CD4-positive, alpha-beta T cell treated with Interleukin-21 for 1 hour (primary cell): ENCODE results near the gene PSPN.
"Not testable (repeated sequence)": the region's sequence is repeated elsewhere in the genome, so short reads cannot be mapped to it uniquely, and the experiment has no call there.

Experiments used
- DNase-seq: peaks from one replicate; pipeline ENCODE4 v3.0.0-alpha.2; 2020

Gene PSPN

DNA sequence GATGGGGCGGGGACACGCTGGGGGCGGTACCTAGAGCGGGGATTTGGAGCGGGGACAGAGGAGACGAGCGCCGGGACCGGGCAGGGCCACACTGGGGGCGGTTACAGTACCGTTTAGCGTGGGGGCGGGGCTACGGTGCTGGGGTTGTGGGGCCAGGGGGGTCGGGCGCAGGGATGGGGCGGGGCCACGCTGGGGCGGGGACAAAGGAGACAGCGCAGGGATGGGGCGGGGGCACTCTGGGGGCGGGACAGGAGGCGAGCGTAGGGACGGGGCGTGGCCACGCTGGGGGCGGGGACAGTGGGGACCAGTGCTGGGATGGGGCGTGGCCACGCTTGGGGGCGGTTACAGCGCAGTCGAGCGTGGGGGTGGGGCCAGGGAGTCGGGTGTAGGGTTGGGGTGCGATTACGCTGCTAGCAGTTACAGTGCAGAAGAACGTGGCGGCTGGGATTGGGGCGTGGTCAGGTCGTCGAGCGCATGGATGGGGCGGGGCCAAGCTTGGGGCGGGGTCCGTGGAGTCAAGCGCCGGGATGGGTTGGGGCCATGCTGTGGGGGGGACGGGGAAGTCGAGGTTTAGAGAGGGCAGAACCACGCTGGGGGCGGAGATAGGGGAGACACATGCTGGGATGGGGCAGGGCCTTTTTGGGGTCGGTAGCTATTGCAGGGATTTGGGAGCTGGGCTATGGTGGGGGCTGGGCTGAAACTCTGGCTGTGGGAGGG is 2.5 kb downstream of the PSPN start:
- peak; percentile 98 for DNase-seq

DNA sequence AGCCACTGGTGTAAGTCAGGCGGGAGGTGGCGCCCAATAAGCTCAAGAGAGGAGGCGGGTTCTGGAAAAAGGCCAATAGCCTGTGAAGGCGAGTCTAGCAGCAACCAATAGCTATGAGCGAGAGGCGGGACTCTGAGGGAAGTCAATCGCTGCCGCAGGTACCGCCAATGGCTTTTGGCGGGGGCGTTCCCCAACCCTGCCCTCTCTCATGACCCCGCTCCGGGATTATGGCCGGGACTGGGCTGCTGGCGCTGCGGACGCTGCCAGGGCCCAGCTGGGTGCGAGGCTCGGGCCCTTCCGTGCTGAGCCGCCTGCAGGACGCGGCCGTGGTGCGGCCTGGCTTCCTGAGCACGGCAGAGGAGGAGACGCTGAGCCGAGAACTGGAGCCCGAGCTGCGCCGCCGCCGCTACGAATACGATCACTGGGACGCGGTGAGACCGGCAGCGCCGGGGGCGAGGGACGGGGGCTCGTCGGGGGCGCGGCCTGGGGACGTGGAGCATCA is 3.1 kb downstream of the PSPN start, which contains the start of gene ALKBH7:
TSS of gene ALKBH7 (plus strand) at position 201 of the 502 bp plus-strand sequence. CDS start at position 228, 27 bp downstream.
- peak; percentile 99 for DNase-seq

DNA sequence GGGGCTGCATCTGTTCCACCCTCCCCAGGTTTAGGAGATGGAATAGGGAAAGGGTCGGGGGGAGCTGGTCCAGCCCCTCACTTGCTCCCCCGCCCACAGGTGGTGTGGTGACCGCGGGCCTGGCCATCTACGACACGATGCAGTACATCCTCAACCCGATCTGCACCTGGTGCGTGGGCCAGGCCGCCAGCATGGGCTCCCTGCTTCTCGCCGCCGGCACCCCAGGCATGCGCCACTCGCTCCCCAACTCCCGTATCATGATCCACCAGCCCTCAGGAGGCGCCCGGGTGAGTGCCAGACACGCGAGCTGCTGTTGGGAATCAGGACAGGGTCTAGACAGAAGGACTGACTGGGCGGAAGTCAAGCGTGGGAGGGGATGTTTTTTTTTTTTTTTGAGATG is 11.4 kb downstream of the PSPN start:
- no peak for DNase-seq

DNA sequence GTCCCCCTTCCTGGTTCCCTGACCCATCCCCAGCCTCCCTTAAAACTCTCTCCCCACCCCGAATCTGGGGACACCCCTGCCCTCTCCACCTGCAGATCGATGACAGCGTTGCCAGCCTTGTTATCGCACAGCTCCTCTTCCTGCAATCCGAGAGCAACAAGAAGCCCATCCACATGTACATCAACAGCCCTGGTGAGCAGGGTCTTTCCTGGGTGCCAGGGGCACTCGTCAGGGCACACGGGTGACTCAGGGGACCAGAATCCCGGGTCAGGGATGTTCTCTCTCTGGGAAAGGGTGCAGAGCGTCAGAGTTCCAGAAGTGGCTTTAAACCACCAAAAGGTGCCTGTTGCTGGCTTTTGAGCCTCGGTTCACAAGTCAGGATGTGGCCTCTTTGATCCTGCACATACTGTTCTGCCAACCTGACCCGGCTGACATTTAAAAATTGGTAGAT is 13.4 kb downstream of the PSPN start:
- peak; percentile 64 for DNase-seq

DNA sequence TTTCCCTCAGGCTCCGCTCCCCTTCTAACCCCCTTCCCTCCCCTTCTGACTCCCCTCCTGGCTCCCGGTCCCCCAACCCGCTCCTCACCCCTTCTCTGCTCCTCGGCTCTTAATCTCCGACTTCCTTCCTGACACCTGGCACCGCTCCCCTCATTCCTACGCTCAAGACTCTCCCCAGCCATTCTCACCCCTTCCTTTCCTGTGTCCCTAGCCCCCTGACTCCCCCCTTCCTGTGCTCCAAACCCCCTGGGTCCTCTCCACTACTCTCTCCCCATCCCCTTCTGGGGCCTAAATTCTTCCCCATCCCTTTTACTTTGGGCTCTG is 13.7 kb downstream of the PSPN start:
- DNase-seq: peak; percentile 8

DNA sequence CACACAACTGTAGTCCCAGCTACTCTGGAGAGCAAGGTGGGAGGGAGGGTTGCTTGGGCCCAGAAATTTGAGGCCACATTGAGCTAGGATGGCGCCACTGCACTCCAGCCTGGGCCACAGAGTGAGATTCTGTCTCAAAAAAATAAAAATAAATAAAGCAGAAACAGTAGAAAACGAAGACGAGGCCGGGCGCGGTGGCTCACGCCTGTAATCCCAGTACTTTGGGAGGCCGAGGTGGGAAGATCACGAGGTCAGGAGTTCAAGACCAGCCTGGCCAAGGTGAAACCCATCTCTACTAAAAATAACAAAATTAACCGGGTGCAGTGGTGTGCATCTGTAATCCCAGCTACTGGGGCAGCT is 14.9 kb downstream of the PSPN start:
- DNase-seq: not testable (repeated sequence)

DNA sequence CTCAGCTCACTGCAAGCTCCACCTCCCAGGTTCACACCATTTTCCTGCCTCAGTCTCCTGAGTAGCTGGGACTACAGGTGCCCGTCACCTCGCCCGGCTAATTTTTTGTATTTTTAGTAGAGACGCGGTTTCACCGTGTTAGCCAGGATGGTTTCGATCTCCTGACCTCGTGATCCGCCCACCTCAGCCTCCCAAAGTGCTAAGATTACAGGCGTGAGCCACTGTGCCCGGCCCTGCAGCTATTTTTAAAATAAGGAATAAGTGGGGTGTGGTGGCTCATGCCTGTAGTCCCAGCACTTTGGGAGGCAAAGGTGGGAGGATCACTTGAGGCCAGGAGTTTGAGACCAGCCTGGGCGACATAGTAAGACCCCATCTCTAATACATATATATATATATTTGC is 15.3 kb downstream of the PSPN start:
- DNase-seq: not testable (repeated sequence)

DNA sequence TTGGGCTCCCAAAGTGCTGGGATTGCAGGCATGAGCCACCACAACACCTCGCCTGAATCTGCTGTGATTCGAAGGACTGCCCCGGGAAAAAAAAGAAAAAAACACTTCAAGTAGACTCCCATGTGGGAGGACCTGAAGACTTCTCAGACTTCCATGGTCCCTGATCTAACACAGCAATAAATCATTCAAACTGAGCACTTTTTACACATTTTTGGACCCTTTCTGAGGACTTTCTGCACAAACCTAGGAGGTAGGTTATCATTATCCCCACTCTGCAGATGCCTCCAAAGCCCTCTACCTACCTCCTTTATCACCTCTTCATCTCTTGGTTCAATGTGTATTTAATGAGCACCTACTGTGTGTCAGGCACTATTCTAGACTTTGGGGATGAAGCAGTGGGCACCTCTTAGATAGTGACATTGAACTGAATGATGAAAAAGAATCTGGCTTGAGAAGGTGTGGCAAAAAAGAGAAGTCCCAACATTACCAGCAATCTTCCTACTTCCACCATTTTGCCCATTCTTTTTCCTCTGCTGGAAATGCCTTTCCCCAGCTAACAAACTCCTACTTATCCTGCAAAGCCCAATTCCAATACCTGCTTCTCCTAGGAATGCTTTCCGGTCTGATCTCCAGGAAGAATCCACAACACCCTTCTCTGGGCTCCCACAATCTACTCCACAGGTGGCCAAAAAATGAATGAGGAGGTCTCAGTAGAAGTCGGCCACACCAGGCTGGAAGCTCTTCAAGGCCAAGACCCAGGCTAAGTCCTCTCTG is 16.0 kb downstream of the PSPN start:
- no peak for DNase-seq

DNA sequence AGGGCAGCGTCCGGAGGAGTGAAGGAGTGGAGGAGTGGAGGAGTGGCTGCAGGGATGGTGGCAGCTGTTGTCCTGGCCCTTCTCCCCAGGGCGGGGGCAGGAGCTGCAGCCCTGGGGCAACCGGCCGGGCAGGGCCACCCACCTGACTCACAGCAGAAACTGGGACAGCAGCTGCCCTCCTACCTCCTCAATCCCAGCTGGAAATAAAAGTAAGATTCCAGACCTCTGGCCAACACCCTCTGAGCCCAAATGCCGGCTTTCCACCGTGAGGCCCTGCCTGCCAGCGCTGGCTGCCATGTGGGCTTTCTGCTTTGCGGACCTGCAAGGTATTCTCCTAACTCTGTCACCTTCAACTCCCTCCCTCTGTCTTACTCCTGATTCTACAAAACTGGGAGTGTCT is 17.7 kb downstream of the PSPN start:
- no peak for DNase-seq

DNA sequence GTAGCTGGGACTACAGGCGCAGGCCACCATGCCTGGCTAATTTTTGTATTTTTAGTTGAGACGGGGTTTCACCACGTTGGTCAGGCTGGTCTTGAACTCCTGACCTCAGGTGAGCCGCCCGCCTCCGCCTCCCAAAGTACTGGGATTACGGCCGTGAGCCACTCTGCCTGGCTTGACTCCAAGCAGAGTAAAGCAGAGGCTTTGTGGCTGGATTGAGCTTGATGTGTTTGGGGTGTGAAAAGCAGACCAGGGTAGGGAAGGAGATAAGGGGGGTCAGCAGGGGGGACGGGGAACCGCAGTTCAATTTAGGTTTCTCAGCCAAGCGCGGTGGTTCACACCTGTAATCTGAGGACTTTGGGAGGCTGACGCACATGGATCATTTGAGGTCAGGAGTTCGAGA is 18.6 kb downstream of the PSPN start:
- no peak for DNase-seq

DNA sequence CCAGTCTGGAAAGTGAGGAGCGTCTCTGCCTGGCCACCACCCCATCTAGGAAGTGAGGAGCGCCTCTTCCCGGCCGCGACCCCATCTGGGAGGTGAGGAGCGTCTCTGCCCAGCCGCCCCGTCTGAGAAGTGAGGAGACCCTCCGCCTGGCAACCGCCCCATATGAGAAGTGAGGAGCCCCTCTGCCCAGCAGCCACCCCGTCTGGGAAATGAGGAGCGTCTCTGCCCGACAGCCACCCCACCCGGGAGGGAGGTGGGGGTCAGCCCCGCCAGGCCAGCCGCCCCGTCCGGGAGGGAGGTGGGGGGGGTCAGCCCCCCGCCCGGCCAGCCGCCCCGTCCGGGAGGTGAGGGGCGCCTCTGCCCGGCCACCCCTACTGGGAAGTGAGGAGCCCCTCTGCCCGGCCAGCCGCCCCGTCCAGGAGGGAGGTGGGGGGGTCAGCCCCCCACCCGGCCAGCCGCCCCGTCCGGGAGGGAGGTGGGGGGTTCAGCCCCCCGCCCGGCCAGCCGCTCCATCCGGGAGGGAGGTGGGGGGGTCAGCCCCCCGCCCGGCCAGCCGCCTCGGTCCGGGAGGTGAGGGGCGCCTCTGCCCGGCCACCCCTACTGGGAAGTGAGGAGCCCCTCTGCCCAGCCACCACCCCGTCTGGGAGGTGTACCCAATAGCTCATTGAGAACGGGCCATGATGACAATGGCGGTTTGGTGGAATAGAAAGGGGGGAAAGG is 20.3 kb downstream of the PSPN start:
- DNase-seq: not testable (repeated sequence)

DNA sequence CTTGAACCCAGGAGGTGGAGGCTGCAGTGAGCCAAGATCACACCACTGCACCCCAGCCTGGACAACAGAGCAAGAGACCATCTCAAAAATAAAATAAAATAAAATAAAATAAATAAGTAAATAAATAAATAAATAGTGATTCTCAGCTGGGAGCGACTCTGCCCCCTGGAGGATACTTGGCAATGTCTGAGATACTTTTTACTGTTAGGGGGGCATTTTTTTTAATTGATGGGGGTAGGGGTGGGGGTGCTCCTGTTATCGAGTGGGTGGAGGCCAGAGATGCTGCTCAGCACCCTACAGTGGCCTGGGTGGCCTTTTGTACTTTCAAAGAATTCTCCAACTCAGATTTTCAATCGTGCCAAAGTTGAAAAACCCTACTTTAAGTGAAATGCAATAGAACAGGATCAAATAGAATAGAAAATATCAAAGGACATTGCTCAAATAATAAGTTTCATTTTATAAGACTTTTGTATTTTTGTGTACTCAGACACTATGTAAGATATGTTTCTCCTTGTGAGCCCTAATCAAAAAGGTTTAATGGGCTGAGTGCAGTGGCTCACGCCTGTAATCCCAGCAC is 21.5 kb downstream of the PSPN start:
- DNase-seq: no peak

DNA sequence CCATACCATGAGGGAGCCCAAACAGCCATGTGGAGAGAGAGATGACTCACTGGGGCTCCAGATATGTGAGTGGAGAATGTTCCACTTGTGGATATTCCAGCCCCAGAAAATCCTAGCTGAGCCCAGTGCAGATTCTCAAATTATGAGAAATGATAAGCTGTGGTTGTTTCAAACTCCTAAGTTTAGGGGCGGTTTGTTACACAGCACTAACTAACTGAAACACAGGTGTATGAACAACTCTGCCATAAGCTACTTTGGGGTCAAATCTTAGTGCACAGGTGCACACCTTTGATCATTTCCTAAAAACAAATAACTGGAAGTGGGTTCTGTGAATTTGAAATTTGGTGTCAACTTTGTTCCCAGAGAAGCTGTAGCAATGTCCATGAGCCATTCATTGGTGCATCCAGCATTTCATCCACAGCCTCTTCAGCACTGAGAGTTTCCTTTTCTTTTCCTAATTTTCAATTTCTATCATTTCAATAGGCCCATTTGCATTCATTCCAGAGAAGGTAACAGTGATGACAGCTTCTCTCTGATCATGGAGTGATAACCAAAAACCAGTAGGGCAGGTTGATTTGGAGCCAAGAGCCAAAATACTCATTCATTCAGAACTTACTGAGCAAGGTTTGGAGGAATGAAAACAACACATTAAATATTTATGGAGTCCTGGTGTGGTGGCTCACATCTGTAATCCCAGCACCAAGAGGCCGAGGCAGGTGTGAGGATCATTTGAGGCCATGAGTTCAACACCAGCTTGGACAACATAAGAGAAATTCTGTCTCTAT is 23.2 kb downstream of the PSPN start:
- DNase-seq: no peak

DNA sequence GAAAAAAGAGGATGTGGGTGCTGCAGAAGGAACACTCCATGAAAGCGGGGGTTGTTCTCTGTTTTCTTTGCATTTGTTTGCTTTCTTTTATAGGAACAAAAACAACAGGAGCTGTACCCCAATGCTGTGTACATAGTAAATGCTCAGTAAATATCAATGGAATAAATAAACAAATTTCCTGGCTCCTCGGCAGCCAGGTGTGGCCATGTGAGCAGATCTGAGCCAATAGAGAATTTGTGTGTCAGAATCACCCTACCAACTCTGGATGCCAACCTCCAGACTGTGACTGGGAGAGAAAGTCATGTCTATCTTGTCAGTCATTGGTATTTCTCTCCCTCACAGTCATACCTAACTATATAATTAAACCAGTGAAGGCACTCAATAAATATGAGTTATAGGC is 25.0 kb downstream of the PSPN start:
- no peak for DNase-seq

DNA sequence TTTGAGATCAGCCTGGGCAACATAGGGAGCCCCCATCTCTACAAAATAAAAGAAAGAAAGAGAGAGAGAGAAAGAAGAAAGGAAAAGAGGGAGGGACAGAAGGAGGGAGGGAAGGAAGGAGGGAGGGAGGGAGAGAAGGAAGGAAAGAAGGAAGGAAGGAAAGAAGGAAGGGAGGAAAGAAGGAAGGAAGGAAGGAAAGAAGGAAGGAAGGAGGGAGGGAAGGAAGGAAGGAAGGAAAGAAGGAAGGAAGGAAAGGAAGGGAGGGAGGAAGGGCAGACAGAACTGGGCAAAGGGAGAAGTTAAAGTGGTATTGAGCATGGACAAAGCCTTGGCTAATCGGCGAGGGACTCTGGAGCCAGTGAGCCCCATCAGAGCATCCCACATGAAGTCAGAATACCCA is 26.5 kb downstream of the PSPN start:
- DNase-seq: not testable (repeated sequence)

DNA sequence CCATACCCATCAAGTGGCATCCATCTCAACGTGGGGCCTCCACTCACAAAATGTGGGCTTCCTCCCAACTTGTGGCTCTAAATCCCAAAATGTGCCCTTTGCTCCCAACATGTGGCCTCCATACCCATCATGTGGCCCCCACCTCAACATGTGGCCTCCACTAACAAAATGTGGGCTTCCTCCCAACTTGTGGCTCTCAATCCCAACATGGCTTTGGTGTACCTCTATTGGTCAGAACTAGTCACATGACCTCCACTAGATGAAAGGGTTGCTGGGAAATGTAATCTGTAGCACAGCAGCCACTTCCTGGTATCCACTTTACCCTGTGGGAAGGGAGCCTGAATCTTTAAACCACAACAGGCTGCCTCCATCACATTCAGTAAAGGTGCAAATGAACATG is 32.3 kb downstream of the PSPN start:
- no peak for DNase-seq

DNA sequence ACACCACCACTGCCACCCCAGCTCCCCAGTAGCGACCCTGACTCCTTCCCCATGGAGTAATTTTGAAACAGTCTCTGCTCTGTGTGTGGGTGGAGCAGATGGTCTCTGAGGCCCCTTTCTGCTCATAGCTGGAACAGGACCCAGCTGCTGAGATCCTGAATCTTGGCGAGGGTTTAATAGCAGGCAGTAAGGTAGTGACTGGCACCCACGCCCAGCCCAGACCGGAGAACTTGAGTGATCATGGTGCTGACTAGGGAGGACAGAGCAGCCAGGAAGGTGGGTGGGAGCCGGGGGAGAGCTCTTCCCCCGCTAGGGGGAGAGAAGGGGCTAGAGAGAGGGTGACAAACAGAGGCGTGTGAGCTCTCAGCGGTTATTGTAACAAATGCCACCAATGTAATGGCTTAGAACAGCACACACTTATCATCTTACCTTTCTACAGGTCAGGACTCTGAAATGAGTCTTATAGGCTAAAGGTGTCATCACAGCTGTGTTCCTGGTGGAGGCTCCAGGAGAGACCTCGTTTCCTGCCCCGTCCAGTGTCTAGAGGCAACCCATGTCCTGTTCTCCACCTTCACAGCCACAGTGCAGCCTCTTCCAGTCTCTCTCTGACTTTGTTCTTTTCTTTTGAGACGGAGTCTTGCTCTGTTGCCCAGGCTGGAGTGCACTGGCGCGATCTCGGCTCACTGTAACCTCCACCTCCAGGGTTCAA is 35.1 kb downstream of the PSPN start:
- no peak for DNase-seq

DNA sequence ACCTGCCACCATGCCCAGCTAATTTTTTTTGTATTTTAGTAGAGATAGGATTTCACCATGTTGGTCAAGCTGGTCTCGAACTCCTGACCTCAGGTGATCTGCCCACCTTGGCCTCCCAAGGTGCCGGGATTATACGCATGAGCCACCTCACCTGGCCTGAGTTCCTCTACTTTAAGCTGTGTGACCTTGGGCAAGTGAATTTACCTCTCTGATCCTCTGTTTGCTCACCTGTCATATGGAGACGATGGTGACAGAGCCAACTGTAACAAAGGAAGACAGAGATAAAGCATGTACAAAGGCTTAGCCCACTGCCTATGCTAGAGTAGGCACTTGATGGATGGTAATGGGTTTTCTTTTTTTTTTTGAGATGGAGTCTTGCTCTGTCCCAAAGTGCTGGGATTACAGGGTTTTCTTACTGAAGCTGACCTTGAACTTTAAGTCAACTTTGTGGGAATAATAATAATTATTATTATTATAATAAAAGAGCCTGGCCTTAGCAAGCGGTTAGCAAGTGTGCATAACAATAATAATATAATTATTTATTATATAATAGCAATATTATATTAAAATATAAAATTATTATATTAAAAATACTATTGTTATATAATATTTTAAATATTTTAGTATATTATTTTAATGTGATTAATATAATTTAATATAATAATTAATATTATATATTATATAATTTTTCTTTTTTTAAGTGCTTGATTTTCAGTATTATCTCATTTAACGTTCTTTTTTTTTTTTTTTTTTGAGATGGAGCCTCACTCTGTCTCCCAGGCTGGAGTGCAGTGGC is 41.0 kb downstream of the PSPN start:
- no peak for DNase-seq

DNA sequence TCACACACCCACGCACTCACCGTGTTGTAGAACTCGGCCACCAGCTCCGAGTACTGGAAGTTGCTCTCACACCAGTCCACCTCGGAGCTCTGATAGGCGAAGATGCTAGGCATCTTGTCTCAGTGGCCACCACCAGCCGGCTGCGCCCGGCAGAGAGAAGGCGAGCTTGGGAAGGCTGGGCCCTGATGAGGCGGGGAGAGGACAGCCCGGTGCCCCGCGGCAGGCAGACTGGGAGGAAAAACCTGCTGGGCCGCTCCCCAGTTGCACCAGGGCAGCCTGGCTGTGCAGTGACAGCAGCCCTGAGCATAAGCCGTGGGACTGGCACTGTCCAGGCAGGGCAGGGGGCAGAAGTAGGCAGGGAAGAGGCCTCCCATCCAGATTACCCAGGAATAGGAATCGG is 42.3 kb downstream of the PSPN start, which contains the start of gene ACER1:
TSS of gene ACER1 (minus strand) at position 174 of the 400 bp plus-strand sequence. CDS start at position 113, 61 bp downstream.
- no peak for DNase-seq

DNA sequence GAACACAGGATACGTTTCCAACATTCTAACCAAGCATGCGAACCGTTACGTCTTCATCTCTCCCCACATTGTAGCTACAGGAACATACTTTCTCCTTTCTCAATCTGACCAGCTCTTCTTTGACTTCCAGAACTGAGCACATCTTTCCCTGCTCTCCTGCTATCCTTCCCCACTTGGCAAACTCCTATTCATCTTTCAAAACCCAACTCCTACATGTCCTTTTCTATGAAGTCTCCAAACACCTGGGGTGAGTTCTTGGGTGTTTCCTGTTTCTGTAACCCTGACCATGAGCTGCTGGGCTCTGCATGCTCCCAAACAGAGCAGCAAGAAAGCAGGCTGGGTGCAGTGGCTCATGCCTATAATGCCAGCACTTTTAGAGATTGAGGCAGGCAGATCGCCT is 48.9 kb downstream of the PSPN start:
- DNase-seq: no peak

DNA sequence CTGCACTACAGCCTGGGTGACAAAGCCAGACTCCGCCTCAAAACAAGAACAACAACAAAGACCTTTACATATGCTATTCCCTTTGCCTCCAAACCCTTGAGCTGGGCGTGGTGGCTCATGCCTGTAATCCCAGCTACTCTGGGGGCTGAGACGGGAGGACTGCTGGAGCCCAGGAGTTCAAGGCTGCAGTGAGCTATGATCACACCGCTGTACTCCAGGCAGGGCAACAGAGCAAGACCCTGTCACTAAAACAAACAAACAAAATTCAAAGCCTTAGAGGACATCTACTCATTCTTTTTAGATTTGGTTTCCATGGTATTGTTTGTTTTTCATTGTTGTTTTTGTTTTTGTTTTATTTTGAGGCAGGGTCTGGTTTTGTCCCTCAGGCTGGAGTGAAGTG is 50.1 kb downstream of the PSPN start:
- no peak for DNase-seq
